Suprapubic skin (tissue), 3 donors: Measurements from ENCODE around the gene SRSF4.

Source experiments
- POLR2A ChIP-seq, 2 donors: fragments of 450-650 bp; IDR thresholded peaks; one replicate each; pipeline ENCODE4 v1.6.1; 2017; ENCODE audit warnings: antibody characterized with exemption in 2 of 2, mild to moderate bottlenecking in 2 of 2, moderate library complexity in 2 of 2
- TF ChIP-seq, protein P1 (sequence below), 2 donors: fragments of 200-600 bp in 1 of 2; fragments of 450-650 bp in 1 of 2; sonication (generic) in 1 of 2; IDR thresholded peaks; one replicate each; pipeline ENCODE4 v1.5.1; 2016 to 2019; ENCODE audit warnings: antibody characterized with exemption in 2 of 2, mild to moderate bottlenecking in 1 of 2, moderate library complexity in 1 of 2

- TF ChIP-seq POLR2A (IDR thresholded peaks at IDR 0.05) = no peak
- TF ChIP-seq, protein P1, sequence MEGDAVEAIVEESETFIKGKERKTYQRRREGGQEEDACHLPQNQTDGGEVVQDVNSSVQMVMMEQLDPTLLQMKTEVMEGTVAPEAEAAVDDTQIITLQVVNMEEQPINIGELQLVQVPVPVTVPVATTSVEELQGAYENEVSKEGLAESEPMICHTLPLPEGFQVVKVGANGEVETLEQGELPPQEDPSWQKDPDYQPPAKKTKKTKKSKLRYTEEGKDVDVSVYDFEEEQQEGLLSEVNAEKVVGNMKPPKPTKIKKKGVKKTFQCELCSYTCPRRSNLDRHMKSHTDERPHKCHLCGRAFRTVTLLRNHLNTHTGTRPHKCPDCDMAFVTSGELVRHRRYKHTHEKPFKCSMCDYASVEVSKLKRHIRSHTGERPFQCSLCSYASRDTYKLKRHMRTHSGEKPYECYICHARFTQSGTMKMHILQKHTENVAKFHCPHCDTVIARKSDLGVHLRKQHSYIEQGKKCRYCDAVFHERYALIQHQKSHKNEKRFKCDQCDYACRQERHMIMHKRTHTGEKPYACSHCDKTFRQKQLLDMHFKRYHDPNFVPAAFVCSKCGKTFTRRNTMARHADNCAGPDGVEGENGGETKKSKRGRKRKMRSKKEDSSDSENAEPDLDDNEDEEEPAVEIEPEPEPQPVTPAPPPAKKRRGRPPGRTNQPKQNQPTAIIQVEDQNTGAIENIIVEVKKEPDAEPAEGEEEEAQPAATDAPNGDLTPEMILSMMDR (IDR thresholded peaks at IDR 0.05) = no peak
Observed at GRCh38 chr1:29156543-29157268, 25.0 kb downstream of the SRSF4 start.
